CD14-positive monocyte (primary cell): Measurements from ENCODE around the gene MEG3. TPM values are rescaled to one million over a fixed set of nuclear protein-coding genes. Genes with fewer than 3 reads are reported as not detected.

ENCODE experiments used
- DNase-seq, 3 donors: peaks; one replicate each; pipeline ENCODE4 v3.0.0-alpha.2; 2011 to 2022
- H2AFZ ChIP-seq: 2 replicates; pipeline ENCODE4 v1.6.0; 2012; ENCODE audit warnings: mild to moderate bottlenecking, low read depth, low read length, inconsistent platforms; ENCODE audit not compliant: insufficient read depth, poor library complexity, severe bottlenecking
- H3K27ac ChIP-seq, 2 donors: 1 replicate in 1 of 2; 2 replicates in 1 of 2; pipeline ENCODE4 v1.5.1; 2012 to 2013; ENCODE audit warnings: low read length in 2 of 2, control low read depth in 1 of 2, inconsistent platforms in 1 of 2, low read depth in 1 of 2, mild to moderate bottlenecking in 1 of 2
- H3K27me3 ChIP-seq, 2 donors: one replicate each; pipeline versions ENCODE4 v1.6.0 to v1.6.1; 2011 to 2013; ENCODE audit warnings: low read length in 2 of 2; ENCODE audit not compliant: control insufficient read depth in 2 of 2, insufficient read depth in 2 of 2
- H3K36me3 ChIP-seq, 2 donors: replicated peaks in 1 of 2; 1 replicate in 1 of 2; 2 replicates in 1 of 2; pipeline versions ENCODE4 v1.5.1 to v1.6.1; 2012 to 2013; ENCODE audit warnings: low read length in 2 of 2, control low read depth in 1 of 2, inconsistent platforms in 1 of 2, mild to moderate bottlenecking in 1 of 2; ENCODE audit not compliant: insufficient read depth in 2 of 2, control insufficient read depth in 1 of 2
- H3K4me1 ChIP-seq, 2 donors: 1 replicate in 1 of 2; 2 replicates in 1 of 2; pipeline versions ENCODE4 v1.5.1 to v1.6.1; 2012 to 2013; ENCODE audit warnings: low read length in 2 of 2, control low read depth in 1 of 2, inconsistent platforms in 1 of 2, mild to moderate bottlenecking in 1 of 2, moderate library complexity in 1 of 2; ENCODE audit not compliant: insufficient read depth in 2 of 2, control insufficient read depth in 1 of 2
- H3K4me2 ChIP-seq: replicated peaks from 2 replicates; pipeline ENCODE3; 2012; ENCODE audit warnings: low read length, moderate library complexity, mild to moderate bottlenecking; ENCODE audit not compliant: poor library complexity, severe bottlenecking; ENCODE audit errors: extremely low read depth
- H3K4me3 ChIP-seq, 3 experiments: fragments of 200-600 bp in 1 of 3; sonication (generic) in 1 of 3; replicated peaks in 1 of 3; 1 replicate in 2 of 3; 2 replicates in 1 of 3; pipeline ENCODE4 v1.5.1; 2011 to 2013; ENCODE audit warnings: low read length in 3 of 3, mild to moderate bottlenecking in 3 of 3, control low read depth in 2 of 3, low read depth in 2 of 3, inconsistent platforms in 1 of 3, moderate library complexity in 1 of 3
- H3K79me2 ChIP-seq: 2 replicates; pipeline ENCODE4 v1.6.0; 2012; ENCODE audit warnings: mild to moderate bottlenecking, control low read depth, inconsistent platforms, low read length, moderate library complexity; ENCODE audit not compliant: insufficient read depth
- H3K9ac ChIP-seq: 2 replicates; pipeline ENCODE4 v1.6.0; 2017; ENCODE audit warnings: low read length, mild to moderate bottlenecking; ENCODE audit not compliant: insufficient read depth, poor library complexity, severe bottlenecking
- H3K9me3 ChIP-seq, 2 donors: replicated peaks in 1 of 2; 1 replicate in 1 of 2; 2 replicates in 1 of 2; pipeline versions ENCODE4 v1.5.1 to v1.6.1; 2012 to 2013; ENCODE audit warnings: low read length in 2 of 2, control low read depth in 1 of 2; ENCODE audit not compliant: control insufficient read depth in 1 of 2, insufficient read depth in 1 of 2
- H4K20me1 ChIP-seq: 2 replicates; pipeline ENCODE4 v1.6.0; 2012; ENCODE audit warnings: mild to moderate bottlenecking, low read length, control low read depth, moderate library complexity; ENCODE audit not compliant: insufficient read depth
- H3K27ac Mint-ChIP-seq, 7 donors: one replicate each; pipeline ENCODE4 v1.8.0; 2020; ENCODE audit warnings: mild to moderate bottlenecking in 7 of 7, mixed read lengths in 7 of 7, moderate library complexity in 6 of 7, inconsistent platforms in 2 of 7
- H3K27me3 Mint-ChIP-seq, 3 donors: one replicate each; pipeline ENCODE4 v1.8.0; 2021 to 2022; ENCODE audit warnings: low read depth in 3 of 3, mild to moderate bottlenecking in 3 of 3, mixed read lengths in 3 of 3, moderate library complexity in 3 of 3, inconsistent platforms in 1 of 3
- H3K36me3 Mint-ChIP-seq, 2 donors: one replicate each; pipeline ENCODE4 v1.8.0; 2020; ENCODE audit warnings: mixed read lengths in 2 of 2, inconsistent platforms in 1 of 2, mild to moderate bottlenecking in 1 of 2
- H3K4me1 Mint-ChIP-seq: one replicate; pipeline ENCODE4 v1.8.0; 2020; ENCODE audit warnings: mild to moderate bottlenecking, mixed read lengths
- H3K4me3 Mint-ChIP-seq, 2 donors: one replicate each; pipeline ENCODE4 v1.8.0; 2020; ENCODE audit warnings: mild to moderate bottlenecking in 2 of 2, mixed read lengths in 2 of 2, moderate library complexity in 1 of 2
- H3K9me3 Mint-ChIP-seq, 7 donors: one replicate each; pipeline ENCODE4 v1.8.0; 2020 to 2022; ENCODE audit warnings: mixed read lengths in 7 of 7, mild to moderate bottlenecking in 6 of 7, moderate library complexity in 6 of 7, inconsistent platforms in 2 of 7
- WGBS: methylation state at CpG from one replicate; pipeline ENCODE4 v1.1.5; 2013; ENCODE audit warnings: missing lambda C conversion rate; ENCODE audit not compliant: insufficient coverage; 5-methylcytosine and 5-hydroxymethylcytosine counted together
- intact Hi-C, 2 donors: fragments of 100-400 bp; cut with micrococcal nuclease; formaldehyde crosslinking; loops; one replicate each; pipeline versions ENCODE4 v1.15.0 to v1.15.1; 2023
- polyA plus RNA-seq, 3 donors: library from polyadenylated mRNA; depleted of rRNA in 1 of 3; unstranded in 2 of 3; stranded (reverse) in 1 of 3; fragments of 300-500 nt in 2 of 3; fragments of >200 nt in 1 of 3; fragmentation: Illumina TruSeq in 2 of 3; gene quantifications; 1 replicate in 2 of 3; 2 replicates in 1 of 3; pipeline ENCODE4 v1.2.3, GENCODE V29; 2012 to 2021
- TF ChIP-seq, protein P1 (sequence below): fragments of 200-600 bp; IDR thresholded peaks from one replicate; pipeline ENCODE4 v1.8.0; 2022; ENCODE audit warnings: antibody characterized with exemption, mild to moderate bottlenecking

The MEG3 gene
- polyA plus RNA-seq, 3 donors = 1.7 TPM; not detected in 2

DNA sequence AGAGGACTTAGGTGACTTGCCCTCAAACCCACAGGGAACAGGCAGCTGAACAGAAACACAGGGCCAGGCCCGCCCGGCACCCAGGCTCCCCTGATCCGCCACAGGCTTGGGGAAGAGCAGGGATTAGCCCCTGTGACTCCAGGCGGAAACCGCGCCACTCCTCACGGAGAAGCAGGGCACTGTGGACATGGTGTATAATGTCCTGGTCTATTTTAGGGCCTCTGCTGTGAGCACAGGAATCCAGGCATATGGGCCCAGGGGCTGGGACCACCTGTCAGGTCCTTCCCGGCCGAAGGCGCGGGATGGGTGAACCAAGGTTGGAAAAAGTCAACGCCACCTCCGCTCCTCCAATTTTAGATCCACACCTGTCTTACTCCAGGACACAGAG lies 34.6 kb upstream of the MEG3 start:
- no peak overlapping the region for H3K4me3 ChIP-seq
- intact Hi-C loops = no loop called here
- no peaks in the 10 kb centered on the region for H3K27me3 ChIP-seq
- Mint-ChIP-seq H3K27ac (no peak overlapping the region), H3K9me3 (no peaks in the 10 kb centered on the region), H3K36me3 (no peaks in the 10 kb centered on the region), H3K4me1 (no peaks in the 10 kb centered on the region), H3K27me3 (peaks cover 0 to 5% (median 2%) of the 10 kb centered on the region in 3 donors), H3K4me3 (no peak overlapping the region)
- no peaks in the 10 kb centered on the region for H3K4me1 ChIP-seq
- no peaks in the 10 kb centered on the region for H3K9me3 ChIP-seq
- no peak overlapping the region for H3K27ac ChIP-seq
- H2AFZ ChIP-seq = no peak overlapping the region
- 98% methylated on average over 13 of the region's 13 CpGs for WGBS
- TF ChIP-seq, protein P1, sequence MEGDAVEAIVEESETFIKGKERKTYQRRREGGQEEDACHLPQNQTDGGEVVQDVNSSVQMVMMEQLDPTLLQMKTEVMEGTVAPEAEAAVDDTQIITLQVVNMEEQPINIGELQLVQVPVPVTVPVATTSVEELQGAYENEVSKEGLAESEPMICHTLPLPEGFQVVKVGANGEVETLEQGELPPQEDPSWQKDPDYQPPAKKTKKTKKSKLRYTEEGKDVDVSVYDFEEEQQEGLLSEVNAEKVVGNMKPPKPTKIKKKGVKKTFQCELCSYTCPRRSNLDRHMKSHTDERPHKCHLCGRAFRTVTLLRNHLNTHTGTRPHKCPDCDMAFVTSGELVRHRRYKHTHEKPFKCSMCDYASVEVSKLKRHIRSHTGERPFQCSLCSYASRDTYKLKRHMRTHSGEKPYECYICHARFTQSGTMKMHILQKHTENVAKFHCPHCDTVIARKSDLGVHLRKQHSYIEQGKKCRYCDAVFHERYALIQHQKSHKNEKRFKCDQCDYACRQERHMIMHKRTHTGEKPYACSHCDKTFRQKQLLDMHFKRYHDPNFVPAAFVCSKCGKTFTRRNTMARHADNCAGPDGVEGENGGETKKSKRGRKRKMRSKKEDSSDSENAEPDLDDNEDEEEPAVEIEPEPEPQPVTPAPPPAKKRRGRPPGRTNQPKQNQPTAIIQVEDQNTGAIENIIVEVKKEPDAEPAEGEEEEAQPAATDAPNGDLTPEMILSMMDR = no peak
- H4K20me1 ChIP-seq = no peaks in the 10 kb centered on the region
- no peak overlapping the region for H3K4me2 ChIP-seq
- H3K9ac ChIP-seq = no peak overlapping the region
- DNase-seq = no peak
- no peaks in the 10 kb centered on the region for H3K36me3 ChIP-seq
- no peaks in the 10 kb centered on the region for H3K79me2 ChIP-seq

DNA sequence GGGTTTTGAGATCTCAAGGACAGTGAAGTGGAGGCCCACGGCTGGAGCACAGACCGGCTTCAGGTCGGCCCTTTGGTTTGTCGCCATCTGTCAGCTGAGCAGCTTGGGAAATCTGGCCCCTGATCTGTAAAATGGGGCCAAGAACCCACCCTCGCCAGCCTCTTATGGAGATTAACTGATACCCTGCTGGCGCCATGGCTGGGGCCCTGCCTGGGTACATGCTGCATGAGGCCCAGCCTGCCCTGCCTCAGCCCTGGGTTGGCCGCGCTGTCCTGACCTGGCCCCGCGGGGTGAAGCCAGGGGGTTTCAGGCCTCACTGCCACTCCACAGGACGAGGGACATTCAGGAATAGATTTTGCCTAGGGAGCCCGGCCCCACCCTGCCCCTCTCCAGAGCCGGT lies 33.9 kb upstream of the MEG3 start:
- no peaks in the 10 kb centered on the region for H4K20me1 ChIP-seq
- H3K9me3 ChIP-seq = no peaks in the 10 kb centered on the region
- H3K27ac ChIP-seq = no peak overlapping the region
- H3K36me3 Mint-ChIP-seq = no peaks in the 10 kb centered on the region
- H3K9me3 Mint-ChIP-seq = no peaks in the 10 kb centered on the region
- H3K36me3 ChIP-seq = no peaks in the 10 kb centered on the region
- TF ChIP-seq, protein P1 = no peak
- no peak overlapping the region for H3K4me3 Mint-ChIP-seq
- H3K9ac ChIP-seq = no peak overlapping the region
- no peak overlapping the region for H3K4me2 ChIP-seq
- H3K27me3 ChIP-seq = no peaks in the 10 kb centered on the region
- H2AFZ ChIP-seq = no peak overlapping the region
- H3K27me3 Mint-ChIP-seq = peaks cover 0 to 5% (median 2%) of the 10 kb centered on the region in 3 donors
- WGBS = 93% methylated on average over 13 of the region's 13 CpGs
- no peak for DNase-seq
- no peak overlapping the region for H3K27ac Mint-ChIP-seq
- no peak overlapping the region for H3K4me3 ChIP-seq
- H3K79me2 ChIP-seq = no peaks in the 10 kb centered on the region
- no peaks in the 10 kb centered on the region for H3K4me1 Mint-ChIP-seq
- H3K4me1 ChIP-seq = no peaks in the 10 kb centered on the region
- intact Hi-C loops = no loop called here
